TTC549 (cell line): ENCODE measurements around the gene STIM2.

Experiments used
- FAIRE-seq: peaks from 2 replicates; lab custom pipeline; 2012; peaks lifted over from hg19 to GRCh38; lab: Jason Lieb, UNC

Gene STIM2

GRCh38 chr4:26905172-26905571 lies 44.5 kb downstream of the STIM2 start:
- no peak for FAIRE-seq

GRCh38 chr4:26907731-26908599 lies 47.3 kb downstream of the STIM2 start:
- no peak for FAIRE-seq

GRCh38 chr4:26909369-26909768 lies 48.7 kb downstream of the STIM2 start:
- FAIRE-seq = no peak

- no peak for FAIRE-seq
Measured at GRCh38 chr4:26911254-26911653, 50.6 kb downstream of the STIM2 start.

- no peak for FAIRE-seq
Measured at GRCh38 chr4:26912069-26912468, 51.4 kb downstream of the STIM2 start.

GRCh38 chr4:26912810-26913209 lies 52.2 kb downstream of the STIM2 start:
- no peak for FAIRE-seq

- FAIRE-seq = no peak
Measured at GRCh38 chr4:26916195-26916594, 55.6 kb downstream of the STIM2 start.

GRCh38 chr4:26930964-26931363 lies 70.3 kb downstream of the STIM2 start:
- FAIRE-seq = no peak

- FAIRE-seq = no peak
Measured at GRCh38 chr4:26931451-26931850, 70.8 kb downstream of the STIM2 start.

- no peak for FAIRE-seq
Measured at GRCh38 chr4:26931966-26932365, 71.3 kb downstream of the STIM2 start.

- FAIRE-seq = no peak
Measured at GRCh38 chr4:26935397-26935796, 74.8 kb downstream of the STIM2 start.

- FAIRE-seq = no peak
Measured at GRCh38 chr4:26936284-26937065, 75.8 kb downstream of the STIM2 start.

GRCh38 chr4:26937139-26937538 lies 76.5 kb downstream of the STIM2 start:
- FAIRE-seq = no peak

GRCh38 chr4:26937567-26937966 lies 76.9 kb downstream of the STIM2 start:
- FAIRE-seq = no peak

GRCh38 chr4:26938516-26938915 lies 77.9 kb downstream of the STIM2 start:
- FAIRE-seq = no peak

GRCh38 chr4:26941951-26942350 lies 81.3 kb downstream of the STIM2 start:
- FAIRE-seq = no peak

- no peak for FAIRE-seq
Measured at GRCh38 chr4:26942871-26943270, 82.2 kb downstream of the STIM2 start.

GRCh38 chr4:26943391-26943790 lies 82.8 kb downstream of the STIM2 start:
- FAIRE-seq = no peak

- no peak for FAIRE-seq
Measured at GRCh38 chr4:26945794-26946193, 85.2 kb downstream of the STIM2 start.

GRCh38 chr4:26947318-26947717 lies 86.7 kb downstream of the STIM2 start:
- FAIRE-seq = no peak

- FAIRE-seq = no peak
Measured at GRCh38 chr4:26950446-26950845, 89.8 kb downstream of the STIM2 start.

- no peak for FAIRE-seq
Measured at GRCh38 chr4:26952891-26953290, 92.2 kb downstream of the STIM2 start.

- no peak for FAIRE-seq
Measured at GRCh38 chr4:26953366-26953765, 92.7 kb downstream of the STIM2 start.
